ENCODE measurements around the gene ZNF816.
"Not testable (repeated sequence)": the region's sequence is repeated elsewhere in the genome, so short reads cannot be mapped to it uniquely, and the experiment has no call there.

Gene ZNF816

GRCh38 chr19:52962394-52963246 lies at the start of gene ZNF816:
TSS of gene ZNF816 (minus strand) at chr19:52962881. CDS start at chr19:52956089, 6,792 bp downstream.
- DNase-seq (ENCODE audit: extremely low read depth in 1 of 2, low read depth in 1 of 2) = peak; percentile 95 to 98

GRCh38 chr19:53012006-53012405 lies 49.3 kb upstream of the ZNF816 start:
- DNase-seq (ENCODE audit: extremely low read depth in 1 of 2, low read depth in 1 of 2) = no peak

GRCh38 chr19:53010494-53010893 lies 47.8 kb upstream of the ZNF816 start:
- no peak for DNase-seq (ENCODE audit: extremely low read depth in 1 of 2, low read depth in 1 of 2)

GRCh38 chr19:53008061-53008778 lies 45.5 kb upstream of the ZNF816 start:
- DNase-seq (ENCODE audit: extremely low read depth in 1 of 2, low read depth in 1 of 2) = no peak

GRCh38 chr19:53007606-53008005 lies 44.9 kb upstream of the ZNF816 start:
- DNase-seq (ENCODE audit: extremely low read depth in 1 of 2, low read depth in 1 of 2) = no peak

GRCh38 chr19:53007200-53007599 lies 44.5 kb upstream of the ZNF816 start:
- DNase-seq (ENCODE audit: extremely low read depth in 1 of 2, low read depth in 1 of 2) = no peak

- no peak for DNase-seq (ENCODE audit: extremely low read depth in 1 of 2, low read depth in 1 of 2)
Observed at GRCh38 chr19:53004242-53004641, 41.6 kb upstream of the ZNF816 start.

GRCh38 chr19:53002479-53002878 lies 39.8 kb upstream of the ZNF816 start:
- no peak for DNase-seq (ENCODE audit: extremely low read depth in 1 of 2, low read depth in 1 of 2)

GRCh38 chr19:52997975-52998374 lies 35.3 kb upstream of the ZNF816 start:
- no peak for DNase-seq (ENCODE audit: extremely low read depth in 1 of 2, low read depth in 1 of 2)

GRCh38 chr19:52995711-52996110 lies 33.0 kb upstream of the ZNF816 start:
- DNase-seq (ENCODE audit: extremely low read depth in 1 of 2, low read depth in 1 of 2) = no peak

- peak; percentile 24 to 68 for DNase-seq (ENCODE audit: extremely low read depth in 1 of 2, low read depth in 1 of 2)
Observed at GRCh38 chr19:52993342-52994178, 30.9 kb upstream of the ZNF816 start.

- no peak for DNase-seq (ENCODE audit: extremely low read depth in 1 of 2, low read depth in 1 of 2)
Observed at GRCh38 chr19:52992109-52993004, 29.7 kb upstream of the ZNF816 start.

GRCh38 chr19:52991484-52991883 lies 28.8 kb upstream of the ZNF816 start:
- DNase-seq (ENCODE audit: extremely low read depth in 1 of 2, low read depth in 1 of 2) = no peak

- no peak for DNase-seq (ENCODE audit: extremely low read depth in 1 of 2, low read depth in 1 of 2)
Observed at GRCh38 chr19:52990759-52991418, 28.2 kb upstream of the ZNF816 start.

- no peak for DNase-seq (ENCODE audit: extremely low read depth in 1 of 2, low read depth in 1 of 2)
Observed at GRCh38 chr19:52988506-52988905, 25.8 kb upstream of the ZNF816 start.

GRCh38 chr19:52987221-52987620 lies 24.5 kb upstream of the ZNF816 start:
- no peak for DNase-seq (ENCODE audit: extremely low read depth in 1 of 2, low read depth in 1 of 2)

- DNase-seq (ENCODE audit: extremely low read depth in 1 of 2, low read depth in 1 of 2) = not testable (repeated sequence)
Observed at GRCh38 chr19:52983167-52983566, 20.5 kb upstream of the ZNF816 start.

- no peak for DNase-seq (ENCODE audit: extremely low read depth in 1 of 2, low read depth in 1 of 2)
Observed at GRCh38 chr19:52981329-52981728, 18.6 kb upstream of the ZNF816 start.

- no peak for DNase-seq (ENCODE audit: extremely low read depth in 1 of 2, low read depth in 1 of 2)
Observed at GRCh38 chr19:52967772-52968171, 5.1 kb upstream of the ZNF816 start.

GRCh38 chr19:52963247-52963618 lies 552 bp upstream of the ZNF816 start:
- DNase-seq (ENCODE audit: extremely low read depth in 1 of 2, low read depth in 1 of 2) = no peak

Measured in stimulated activated CD8-positive, alpha-beta memory T cell treated with anti-CD3 and anti-CD28 coated beads, Interleukin-7, amount 100 ng/mL, for 48 hours (primary cell).